Measurements from ENCODE around the gene SLCO3A1. TPM values are rescaled to one million over a fixed set of nuclear protein-coding genes. Genes with fewer than 3 reads are reported as not detected.

SLCO3A1 gene
- total and polyA plus RNA-seq, 9 donors: 1.7 to 8.6 (median 4.5) TPM

GRCh38 chr15:91904942-91905341 is 51.4 kb downstream of the SLCO3A1 start:
- no CpG with 5 or more reads among the region's 1 CpG for WGBS (ENCODE audit: insufficient coverage)
- H3K4me3 ChIP-seq (ENCODE audit: low read length): no peak overlapping the region
- peaks cover 12% of the 10 kb centered on the region for H3K9me3 ChIP-seq (replicated peaks; ENCODE audit: control insufficient read depth, low read depth, low read length)
- no peak overlapping the region for H3K27ac ChIP-seq (ENCODE audit: low read length)
- DNase-seq: no peak
- no peaks in the 10 kb centered on the region for H3K4me1 ChIP-seq (ENCODE audit: control insufficient read depth, insufficient read depth, low read length)
- H3K27me3 ChIP-seq (ENCODE audit: control insufficient read depth, insufficient read depth, low read length): no peaks in the 10 kb centered on the region
- H3K36me3 ChIP-seq (ENCODE audit: control insufficient read depth, insufficient read depth, low read length): no peaks in the 10 kb centered on the region

GRCh38 chr15:91908391-91908790 is 54.9 kb downstream of the SLCO3A1 start:
- H3K4me1 ChIP-seq (ENCODE audit: control insufficient read depth, insufficient read depth, low read length): no peaks in the 10 kb centered on the region
- H3K27ac ChIP-seq (ENCODE audit: low read length): no peak overlapping the region
- no peaks in the 10 kb centered on the region for H3K36me3 ChIP-seq (ENCODE audit: control insufficient read depth, insufficient read depth, low read length)
- 83% methylated on average over 1 of the region's 3 CpGs for WGBS (ENCODE audit: insufficient coverage)
- no peak overlapping the region for H3K4me3 ChIP-seq (ENCODE audit: low read length)
- H3K9me3 ChIP-seq (replicated peaks; ENCODE audit: control insufficient read depth, low read depth, low read length): no peaks in the 10 kb centered on the region
- H3K27me3 ChIP-seq (ENCODE audit: control insufficient read depth, insufficient read depth, low read length): no peaks in the 10 kb centered on the region
- no peak for DNase-seq

- Histone ChIP-seq H3K4me3 (ENCODE audit: low read length) (no peak overlapping the region), H3K4me1 (ENCODE audit: control insufficient read depth, insufficient read depth, low read length) (no peaks in the 10 kb centered on the region)
These were observed 55.6 kb downstream of the SLCO3A1 start for GRCh38 chr15:91909111-91909510.

GRCh38 chr15:91909574-91909973 is 56.1 kb downstream of the SLCO3A1 start:
- Histone ChIP-seq H3K27ac (ENCODE audit: low read length) (no peak overlapping the region), H3K4me1 (ENCODE audit: control insufficient read depth, insufficient read depth, low read length) (no peaks in the 10 kb centered on the region), H3K36me3 (ENCODE audit: control insufficient read depth, insufficient read depth, low read length) (no peaks in the 10 kb centered on the region), H3K4me3 (ENCODE audit: low read length) (no peak overlapping the region), H3K27me3 (ENCODE audit: control insufficient read depth, insufficient read depth, low read length) (no peaks in the 10 kb centered on the region), H3K9me3 (replicated peaks; ENCODE audit: control insufficient read depth, low read depth, low read length) (no peaks in the 10 kb centered on the region)
- WGBS (ENCODE audit: insufficient coverage): 65% methylated on average over 7 of the region's 7 CpGs
- no peak for DNase-seq

More at GRCh38 chr15:91909111-91909510, 55.6 kb downstream of the SLCO3A1 start:
- Histone ChIP-seq H3K36me3 (ENCODE audit: control insufficient read depth, insufficient read depth, low read length) (no peaks in the 10 kb centered on the region), H3K27ac (ENCODE audit: low read length) (no peak overlapping the region), H3K9me3 (replicated peaks; ENCODE audit: control insufficient read depth, low read depth, low read length) (no peaks in the 10 kb centered on the region), H3K27me3 (ENCODE audit: control insufficient read depth, insufficient read depth, low read length) (no peaks in the 10 kb centered on the region)
- no CpG with 5 or more reads among the region's 2 CpGs for WGBS (ENCODE audit: insufficient coverage)
- no peak for DNase-seq

GRCh38 chr15:91911844-91912243 is 58.3 kb downstream of the SLCO3A1 start:
- Histone ChIP-seq H3K4me1 (ENCODE audit: control insufficient read depth, insufficient read depth, low read length) (no peaks in the 10 kb centered on the region), H3K27me3 (ENCODE audit: control insufficient read depth, insufficient read depth, low read length) (no peaks in the 10 kb centered on the region)

GRCh38 chr15:91912336-91912735 is 58.8 kb downstream of the SLCO3A1 start:
- no peak overlapping the region for H3K27ac ChIP-seq (ENCODE audit: low read length)
- H3K4me3 ChIP-seq (ENCODE audit: low read length): no peak overlapping the region
- H3K9me3 ChIP-seq (replicated peaks; ENCODE audit: control insufficient read depth, low read depth, low read length): no peaks in the 10 kb centered on the region
- WGBS (ENCODE audit: insufficient coverage): 58% methylated on average over 4 of the region's 4 CpGs
- H3K27me3 ChIP-seq (ENCODE audit: control insufficient read depth, insufficient read depth, low read length): no peaks in the 10 kb centered on the region
- H3K4me1 ChIP-seq (ENCODE audit: control insufficient read depth, insufficient read depth, low read length): no peaks in the 10 kb centered on the region
- no peak for DNase-seq
- no peaks in the 10 kb centered on the region for H3K36me3 ChIP-seq (ENCODE audit: control insufficient read depth, insufficient read depth, low read length)

More at GRCh38 chr15:91911844-91912243, 58.3 kb downstream of the SLCO3A1 start:
- H3K9me3 ChIP-seq (replicated peaks; ENCODE audit: control insufficient read depth, low read depth, low read length): no peaks in the 10 kb centered on the region
- DNase-seq: no peak
- no peak overlapping the region for H3K27ac ChIP-seq (ENCODE audit: low read length)
- no peak overlapping the region for H3K4me3 ChIP-seq (ENCODE audit: low read length)
- no CpG with 5 or more reads among the region's 7 CpGs for WGBS (ENCODE audit: insufficient coverage)
- H3K36me3 ChIP-seq (ENCODE audit: control insufficient read depth, insufficient read depth, low read length): no peaks in the 10 kb centered on the region

GRCh38 chr15:91913560-91913959 is 60.1 kb downstream of the SLCO3A1 start:
- H3K4me3 ChIP-seq (ENCODE audit: low read length): no peak overlapping the region
- DNase-seq: no peak
- no peak overlapping the region for H3K27ac ChIP-seq (ENCODE audit: low read length)
- WGBS (ENCODE audit: insufficient coverage): 60% methylated on average over 1 of the region's 6 CpGs
- H3K36me3 ChIP-seq (ENCODE audit: control insufficient read depth, insufficient read depth, low read length): no peaks in the 10 kb centered on the region
- H3K9me3 ChIP-seq (replicated peaks; ENCODE audit: control insufficient read depth, low read depth, low read length): no peaks in the 10 kb centered on the region
- no peaks in the 10 kb centered on the region for H3K4me1 ChIP-seq (ENCODE audit: control insufficient read depth, insufficient read depth, low read length)
- no peaks in the 10 kb centered on the region for H3K27me3 ChIP-seq (ENCODE audit: control insufficient read depth, insufficient read depth, low read length)

GRCh38 chr15:91915576-91915975 is 62.1 kb downstream of the SLCO3A1 start:
- no peak overlapping the region for H3K27ac ChIP-seq (ENCODE audit: low read length)

GRCh38 chr15:91916051-91916450 is 62.5 kb downstream of the SLCO3A1 start:
- DNase-seq: no peak

More at GRCh38 chr15:91915576-91915975, 62.1 kb downstream of the SLCO3A1 start:
- 75% methylated on average over 8 of the region's 10 CpGs for WGBS (ENCODE audit: insufficient coverage)
- Histone ChIP-seq H3K4me3 (ENCODE audit: low read length) (no peak overlapping the region), H3K27me3 (ENCODE audit: control insufficient read depth, insufficient read depth, low read length) (no peaks in the 10 kb centered on the region), H3K9me3 (replicated peaks; ENCODE audit: control insufficient read depth, low read depth, low read length) (no peaks in the 10 kb centered on the region), H3K4me1 (ENCODE audit: control insufficient read depth, insufficient read depth, low read length) (no peaks in the 10 kb centered on the region), H3K36me3 (ENCODE audit: control insufficient read depth, insufficient read depth, low read length) (no peaks in the 10 kb centered on the region)
- no peak for DNase-seq

GRCh38 chr15:91917686-91918360 is 64.3 kb downstream of the SLCO3A1 start:
- H3K27ac ChIP-seq (ENCODE audit: low read length): no peak overlapping the region
- no peaks in the 10 kb centered on the region for H3K36me3 ChIP-seq (ENCODE audit: control insufficient read depth, insufficient read depth, low read length)
- H3K27me3 ChIP-seq (ENCODE audit: control insufficient read depth, insufficient read depth, low read length): no peaks in the 10 kb centered on the region
- DNase-seq: no peak
- peaks cover 4% of the 10 kb centered on the region for H3K4me1 ChIP-seq (ENCODE audit: control insufficient read depth, insufficient read depth, low read length)
- no peak overlapping the region for H3K4me3 ChIP-seq (ENCODE audit: low read length)
- no peaks in the 10 kb centered on the region for H3K9me3 ChIP-seq (replicated peaks; ENCODE audit: control insufficient read depth, low read depth, low read length)
- 89% methylated on average over 3 of the region's 4 CpGs for WGBS (ENCODE audit: insufficient coverage)

More at GRCh38 chr15:91916051-91916450, 62.5 kb downstream of the SLCO3A1 start:
- 95% methylated on average over 48 of the region's 48 CpGs for WGBS (ENCODE audit: insufficient coverage)
- no peak overlapping the region for H3K4me3 ChIP-seq (ENCODE audit: low read length)
- no peaks in the 10 kb centered on the region for H3K36me3 ChIP-seq (ENCODE audit: control insufficient read depth, insufficient read depth, low read length)
- H3K9me3 ChIP-seq (replicated peaks; ENCODE audit: control insufficient read depth, low read depth, low read length): no peaks in the 10 kb centered on the region
- no peaks in the 10 kb centered on the region for H3K27me3 ChIP-seq (ENCODE audit: control insufficient read depth, insufficient read depth, low read length)
- no peak overlapping the region for H3K27ac ChIP-seq (ENCODE audit: low read length)
- no peaks in the 10 kb centered on the region for H3K4me1 ChIP-seq (ENCODE audit: control insufficient read depth, insufficient read depth, low read length)
